Measurements from ENCODE around the gene TMEM51.

The TMEM51 gene

DNA sequence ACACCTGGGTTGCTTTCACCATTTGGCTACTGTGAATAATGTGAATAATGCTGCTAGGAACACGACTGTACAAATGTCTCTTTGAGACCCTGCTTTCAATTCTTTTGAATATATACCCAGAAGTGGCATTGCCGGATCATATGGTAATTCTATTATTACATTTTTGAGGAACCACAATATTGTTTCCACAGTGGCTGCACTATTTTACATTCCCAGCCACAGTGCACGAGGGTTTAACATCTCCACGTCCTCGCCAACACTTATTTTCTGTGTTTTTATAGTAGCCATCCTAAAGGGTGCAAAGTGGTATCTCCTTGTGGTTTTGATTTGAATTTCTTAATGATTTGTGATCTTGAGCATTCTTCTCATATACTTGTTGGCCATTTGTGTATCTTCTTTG lies 109.2 kb downstream of the TMEM51 start:
- H4K20me1 ChIP-seq (ENCODE audit: control insufficient read depth, insufficient read depth, low read depth, low read length): no peaks in the 10 kb centered on the region
- no peaks in the 10 kb centered on the region for H3K36me3 ChIP-seq (ENCODE audit: control insufficient read depth, low read length)
- H3K4me1 ChIP-seq (ENCODE audit: control insufficient read depth, low read length): no peaks in the 10 kb centered on the region
- H3K9me3 ChIP-seq (ENCODE audit: control insufficient read depth, insufficient read depth, low read length): no peaks in the 10 kb centered on the region
- H3K27ac ChIP-seq (ENCODE audit: low read depth, low read length): no peak overlapping the region
- no peak overlapping the region for H3K4me2 ChIP-seq (ENCODE audit: low read length)
- no peak for TF ChIP-seq EZH2phosphoT487 (IDR thresholded peaks at IDR 0.05; ENCODE audit: borderline replicate concordance, low read length)
- TF ChIP-seq, protein P1, sequence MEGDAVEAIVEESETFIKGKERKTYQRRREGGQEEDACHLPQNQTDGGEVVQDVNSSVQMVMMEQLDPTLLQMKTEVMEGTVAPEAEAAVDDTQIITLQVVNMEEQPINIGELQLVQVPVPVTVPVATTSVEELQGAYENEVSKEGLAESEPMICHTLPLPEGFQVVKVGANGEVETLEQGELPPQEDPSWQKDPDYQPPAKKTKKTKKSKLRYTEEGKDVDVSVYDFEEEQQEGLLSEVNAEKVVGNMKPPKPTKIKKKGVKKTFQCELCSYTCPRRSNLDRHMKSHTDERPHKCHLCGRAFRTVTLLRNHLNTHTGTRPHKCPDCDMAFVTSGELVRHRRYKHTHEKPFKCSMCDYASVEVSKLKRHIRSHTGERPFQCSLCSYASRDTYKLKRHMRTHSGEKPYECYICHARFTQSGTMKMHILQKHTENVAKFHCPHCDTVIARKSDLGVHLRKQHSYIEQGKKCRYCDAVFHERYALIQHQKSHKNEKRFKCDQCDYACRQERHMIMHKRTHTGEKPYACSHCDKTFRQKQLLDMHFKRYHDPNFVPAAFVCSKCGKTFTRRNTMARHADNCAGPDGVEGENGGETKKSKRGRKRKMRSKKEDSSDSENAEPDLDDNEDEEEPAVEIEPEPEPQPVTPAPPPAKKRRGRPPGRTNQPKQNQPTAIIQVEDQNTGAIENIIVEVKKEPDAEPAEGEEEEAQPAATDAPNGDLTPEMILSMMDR (IDR thresholded peaks at IDR 0.05; ENCODE audit: low read depth, low read length, poor library complexity, severe bottlenecking): no peak
- H3K79me2 ChIP-seq (ENCODE audit: control insufficient read depth, low read length): no peaks in the 10 kb centered on the region
- H3K9me2 ChIP-seq (replicated peaks; ENCODE audit: control insufficient read depth, low read length): no peaks in the 10 kb centered on the region
- H3F3A ChIP-seq (ENCODE audit: control insufficient read depth, insufficient read depth): no peaks in the 10 kb centered on the region
- no peak overlapping the region for H3K4me3 ChIP-seq (ENCODE audit: low read length)
- H3K27me3 ChIP-seq (ENCODE audit: control insufficient read depth, low read length): peaks cover 9% of the 10 kb centered on the region; the same call in 1 of the 2 replicates

DNA sequence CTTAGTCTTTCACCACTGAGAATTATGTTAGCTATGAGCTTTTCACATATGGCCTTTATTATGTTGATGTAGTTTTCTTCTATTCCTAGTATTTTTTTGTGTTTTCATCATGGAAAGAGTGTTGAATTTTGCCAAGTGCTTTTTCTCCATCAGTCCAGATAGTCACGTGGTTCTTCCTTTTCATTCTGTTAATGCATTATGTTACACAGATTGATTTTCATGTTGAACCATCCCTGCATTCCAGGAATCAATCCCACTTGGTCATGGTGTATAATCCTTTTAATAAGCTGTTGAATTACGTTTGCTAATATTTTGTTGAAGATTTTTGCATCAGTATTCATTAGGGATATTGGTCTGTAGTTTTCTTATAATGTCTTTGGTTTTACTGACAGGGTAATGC lies 111.2 kb downstream of the TMEM51 start:
- H3K79me2 ChIP-seq (ENCODE audit: control insufficient read depth, low read length): no peaks in the 10 kb centered on the region
- H3K9me3 ChIP-seq (ENCODE audit: control insufficient read depth, insufficient read depth, low read length): no peaks in the 10 kb centered on the region
- no peak for TF ChIP-seq EZH2phosphoT487 (IDR thresholded peaks at IDR 0.05; ENCODE audit: borderline replicate concordance, low read length)
- TF ChIP-seq, protein P1 (IDR thresholded peaks at IDR 0.05; ENCODE audit: low read depth, low read length, poor library complexity, severe bottlenecking): no peak
- H3K27ac ChIP-seq (ENCODE audit: low read depth, low read length): no peak overlapping the region
- H3K4me1 ChIP-seq (ENCODE audit: control insufficient read depth, low read length): no peaks in the 10 kb centered on the region
- peaks cover 9% of the 10 kb centered on the region; the same call in 1 of the 2 replicates for H3K27me3 ChIP-seq (ENCODE audit: control insufficient read depth, low read length)
- no peak overlapping the region for H3K4me2 ChIP-seq (ENCODE audit: low read length)
- H3K36me3 ChIP-seq (ENCODE audit: control insufficient read depth, low read length): no peaks in the 10 kb centered on the region
- no peaks in the 10 kb centered on the region for H3K9me2 ChIP-seq (replicated peaks; ENCODE audit: control insufficient read depth, low read length)
- no peaks in the 10 kb centered on the region for H4K20me1 ChIP-seq (ENCODE audit: control insufficient read depth, insufficient read depth, low read depth, low read length)
- H3F3A ChIP-seq (ENCODE audit: control insufficient read depth, insufficient read depth): no peaks in the 10 kb centered on the region
- no peak overlapping the region for H3K4me3 ChIP-seq (ENCODE audit: low read length)

Measured in DOHH2 (cell line).